ENCODE data around the gene ARID1B.

ARID1B gene

DNA sequence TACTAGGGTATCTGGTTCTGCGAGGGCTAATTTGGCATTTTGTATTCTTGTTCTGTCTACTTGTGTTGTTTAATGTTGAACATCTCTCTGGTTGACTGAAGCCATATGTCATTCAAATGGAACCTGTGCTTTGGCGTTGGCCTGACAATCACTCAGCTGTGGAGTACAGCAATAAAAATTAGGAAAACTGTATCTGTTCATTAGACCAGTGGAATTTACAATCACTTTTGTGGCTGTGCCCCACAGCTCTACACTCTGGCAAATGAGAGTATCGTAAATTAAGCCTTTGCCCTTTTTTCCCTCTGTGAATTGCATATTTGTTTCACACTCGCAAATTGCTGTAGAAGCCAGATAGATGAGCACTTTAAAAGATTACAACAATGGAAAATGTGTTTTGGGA lies 102.0 kb downstream of the ARID1B start:
- DNase-seq (ENCODE audit: low read depth): no peak

- DNase-seq (ENCODE audit: low read depth): no peak
Observed at GRCh38 chr6:156879591-156879990, 102.4 kb downstream of the ARID1B start.

- no peak for DNase-seq (ENCODE audit: low read depth)
Observed at GRCh38 chr6:156880913-156881312, 103.7 kb downstream of the ARID1B start.

DNA sequence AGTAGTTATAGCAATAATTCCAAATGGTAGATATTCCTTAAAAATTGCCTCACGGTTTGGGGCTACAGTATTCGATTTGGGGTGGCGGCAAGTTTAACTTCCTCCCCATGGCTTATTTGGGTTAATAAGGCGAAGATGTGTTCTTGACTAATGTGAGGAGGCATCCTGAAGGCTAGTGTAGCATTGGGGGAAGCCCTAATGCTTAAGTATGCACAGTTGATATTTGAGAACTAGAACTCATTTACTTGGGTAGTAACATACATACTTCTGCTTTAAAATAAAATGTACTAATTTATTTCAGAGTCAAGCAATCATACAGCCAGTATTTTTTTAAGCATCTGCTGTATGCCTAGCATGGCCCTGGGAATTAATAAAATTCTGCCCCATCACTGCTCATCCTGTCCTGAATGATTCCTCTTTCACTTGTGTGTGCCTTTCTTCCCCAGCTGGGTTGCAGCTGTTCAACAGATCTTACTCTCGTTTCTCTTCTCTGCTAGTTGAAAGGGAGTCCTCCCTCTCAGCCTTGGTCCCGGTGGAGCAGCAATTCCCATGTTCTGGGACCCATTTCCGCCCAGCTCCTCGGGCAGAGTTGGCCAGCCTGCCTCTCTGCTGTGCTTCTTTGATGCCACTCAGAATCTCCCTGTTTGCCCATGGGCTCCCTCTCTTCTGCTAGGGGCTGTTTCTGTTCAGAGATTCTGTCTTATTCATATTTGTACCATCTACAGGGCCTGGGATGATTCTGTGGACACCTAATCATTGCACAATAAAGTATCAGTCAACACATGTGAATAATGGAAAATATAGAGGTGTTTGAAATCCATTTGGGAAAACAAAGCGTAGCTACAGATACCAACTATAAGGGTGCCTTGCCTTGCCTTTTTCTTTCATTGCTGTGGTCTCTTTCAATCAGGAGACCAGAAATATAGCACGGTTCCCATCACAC lies 104.8 kb downstream of the ARID1B start:
- DNase-seq (ENCODE audit: low read depth): no peak

DNA sequence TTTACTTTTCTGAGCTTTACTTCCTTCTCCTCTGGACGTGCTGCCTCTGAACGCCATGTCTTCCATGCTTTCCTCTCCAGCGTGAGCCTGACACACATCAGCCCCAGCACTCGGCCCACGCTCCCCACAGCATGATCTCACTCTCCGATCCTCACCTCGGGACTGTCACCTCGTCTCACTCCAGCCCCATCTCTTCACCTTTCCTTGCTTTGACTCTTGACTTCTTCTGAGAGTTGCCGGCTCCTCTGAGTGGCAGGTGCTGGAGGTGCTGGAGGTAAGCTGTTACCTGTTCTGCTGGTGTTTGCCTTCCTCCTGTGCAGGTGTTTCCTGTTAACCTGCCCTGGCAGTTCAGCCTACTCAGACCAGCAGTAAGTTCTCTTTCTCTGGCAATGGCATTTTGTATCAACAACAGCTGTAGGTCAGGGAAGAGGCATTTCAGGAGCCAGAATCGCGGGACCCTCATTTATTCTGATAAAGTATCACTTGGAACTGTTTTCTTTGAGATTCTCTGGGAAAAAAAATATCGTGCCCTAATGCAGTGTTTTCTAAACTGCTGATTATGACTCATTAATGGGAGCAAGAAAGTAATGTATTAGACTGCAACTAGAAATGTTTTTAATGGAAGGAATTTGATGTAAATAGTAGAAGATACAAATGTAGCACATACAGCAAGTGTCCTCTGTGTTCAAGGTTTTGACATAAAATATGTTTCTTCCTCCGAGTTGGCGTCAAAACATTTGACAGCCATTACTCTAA lies 106.5 kb downstream of the ARID1B start:
- DNase-seq (ENCODE audit: low read depth): no peak

GRCh38 chr6:156884306-156884705 lies 107.1 kb downstream of the ARID1B start:
- no peak for DNase-seq (ENCODE audit: low read depth)

- DNase-seq (ENCODE audit: low read depth): no peak
Observed at GRCh38 chr6:156885562-156885961, 108.4 kb downstream of the ARID1B start.

DNA sequence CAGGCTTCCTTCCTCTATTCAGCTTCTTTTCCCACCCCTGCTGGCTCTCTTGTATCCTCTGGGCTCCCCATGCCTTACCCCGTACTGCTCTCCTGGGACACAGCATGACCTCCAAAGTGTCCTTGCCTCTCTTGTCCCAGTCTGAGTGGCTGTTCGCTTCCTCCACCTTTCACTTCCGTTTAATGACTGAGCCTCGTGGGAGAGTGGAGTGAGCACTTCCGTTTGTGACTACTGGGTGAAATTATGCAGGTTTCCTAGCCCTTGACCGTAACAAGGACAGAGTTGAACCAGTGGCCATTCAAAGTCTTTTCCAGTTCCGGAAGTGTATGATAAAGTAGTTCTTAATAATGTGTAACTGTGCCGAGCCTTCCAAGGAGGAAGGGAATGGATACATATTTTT lies 109.2 kb downstream of the ARID1B start:
- no peak for DNase-seq (ENCODE audit: low read depth)

DNA sequence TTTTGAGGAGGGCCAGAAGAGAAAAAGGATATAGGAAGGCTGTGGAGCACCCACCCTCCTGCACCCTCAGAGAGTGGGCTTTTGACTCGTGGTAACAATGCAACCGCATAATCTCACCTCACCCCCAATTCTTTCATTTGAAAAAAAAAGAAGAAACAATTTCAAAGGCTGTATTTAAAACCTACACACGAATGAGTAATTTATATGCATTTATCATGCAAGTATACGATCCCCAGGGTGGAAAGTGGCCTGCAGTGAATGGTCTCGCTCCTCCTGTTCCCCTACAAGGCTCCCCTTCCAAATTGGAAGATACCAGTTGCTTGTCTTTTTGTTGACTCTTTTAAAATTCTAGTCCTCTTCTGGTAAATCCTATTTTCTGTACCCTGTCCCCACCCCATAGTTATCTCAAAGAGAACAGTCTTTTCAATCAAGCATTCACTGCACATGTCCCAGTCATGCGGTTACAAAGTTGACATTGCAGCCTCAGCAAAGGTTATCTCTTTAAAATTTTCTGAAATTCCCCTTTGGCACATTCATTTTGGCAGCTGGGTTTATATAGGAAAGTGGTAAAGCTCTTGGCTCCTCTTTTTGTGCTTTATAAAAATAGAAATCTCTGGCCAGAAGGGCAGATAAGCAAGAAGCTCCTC lies 110.6 kb downstream of the ARID1B start:
- no peak for DNase-seq (ENCODE audit: low read depth)

- no peak for DNase-seq (ENCODE audit: low read depth)
Observed at GRCh38 chr6:156889469-156889868, 112.3 kb downstream of the ARID1B start.

GRCh38 chr6:156889986-156890385 lies 112.8 kb downstream of the ARID1B start:
- no peak for DNase-seq (ENCODE audit: low read depth)

DNA sequence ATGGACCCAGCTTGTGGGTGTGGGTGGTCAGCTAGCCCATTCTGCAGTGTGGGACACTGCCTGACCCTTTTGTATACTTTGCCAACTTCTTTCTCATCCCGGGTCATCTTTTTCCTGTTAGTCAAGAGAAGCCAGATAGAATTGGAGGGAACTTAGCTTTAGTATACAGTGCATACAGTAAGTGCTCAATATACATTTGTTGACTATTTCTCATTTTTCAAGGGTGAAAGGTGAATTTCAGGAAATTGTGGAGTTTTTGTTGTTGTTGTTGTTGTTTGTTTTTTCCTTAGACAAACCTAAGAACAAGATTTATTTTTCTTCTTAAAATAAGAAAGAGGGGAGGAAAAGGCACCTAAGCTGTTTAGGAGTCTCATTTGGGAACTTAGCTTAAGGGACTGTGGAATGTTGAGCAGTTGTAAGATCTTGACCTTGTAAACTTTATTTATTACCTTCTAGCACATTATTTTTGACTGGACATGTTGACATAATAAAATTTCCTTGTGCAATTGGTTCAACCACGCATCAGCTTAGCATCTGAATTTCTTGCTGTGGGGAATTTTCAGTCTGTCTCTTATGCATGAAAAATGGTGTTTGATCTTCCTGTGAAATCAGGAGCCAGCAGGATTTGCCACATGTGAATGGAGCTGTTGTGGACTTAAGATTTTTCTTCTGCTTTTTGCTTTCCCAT lies 113.6 kb downstream of the ARID1B start:
- no peak for DNase-seq (ENCODE audit: low read depth)

DNA sequence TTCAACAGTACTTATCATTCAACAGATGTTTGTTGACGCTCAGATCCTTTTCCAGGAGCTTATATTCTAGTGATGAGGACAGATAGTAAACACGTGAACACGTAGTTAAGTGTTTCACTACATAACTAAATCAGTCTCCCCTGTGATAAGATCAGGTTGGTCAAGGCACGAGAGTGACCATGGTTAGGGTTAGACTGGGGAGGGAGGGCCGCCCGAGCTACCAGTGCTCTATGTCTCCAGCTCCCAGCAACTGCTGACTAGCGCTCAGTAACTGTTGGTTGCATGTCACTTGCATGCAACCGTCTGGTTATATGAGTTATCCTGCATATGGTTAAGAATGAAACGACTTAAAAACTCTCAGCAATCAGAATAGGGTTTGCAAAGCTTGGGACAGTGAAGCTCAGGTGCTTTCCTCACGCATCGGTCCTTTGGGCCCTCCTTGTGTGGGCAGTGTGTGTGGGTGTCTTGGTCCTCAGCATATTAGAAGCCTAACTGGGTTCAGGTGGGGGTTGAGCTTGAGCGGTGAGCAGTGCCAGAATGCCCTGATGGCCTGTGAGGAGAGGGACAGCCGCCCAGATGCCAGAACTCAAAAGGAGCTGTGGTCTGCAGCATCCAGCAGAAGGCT lies 120.8 kb downstream of the ARID1B start:
- DNase-seq (ENCODE audit: low read depth): no peak

DNA sequence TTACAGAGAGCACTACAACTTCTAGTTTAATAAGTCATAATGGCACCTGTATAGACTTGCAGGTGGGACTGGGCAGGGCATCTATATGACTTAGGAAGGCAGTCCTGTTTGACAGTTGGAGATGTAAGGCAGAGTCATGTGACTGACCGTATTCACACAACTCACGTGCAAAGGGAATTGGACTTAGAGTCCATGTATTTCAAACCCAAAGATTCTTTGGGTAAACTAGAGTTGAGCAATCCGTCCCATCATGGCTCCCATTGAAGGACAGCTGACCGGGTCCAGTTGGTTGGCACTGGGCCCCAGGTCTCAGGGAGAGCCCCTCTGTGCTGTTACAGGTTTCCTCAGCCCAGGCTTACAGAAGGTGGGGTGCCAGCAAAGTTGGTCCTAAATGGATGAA lies 121.9 kb downstream of the ARID1B start:
- no peak for DNase-seq (ENCODE audit: low read depth)

DNA sequence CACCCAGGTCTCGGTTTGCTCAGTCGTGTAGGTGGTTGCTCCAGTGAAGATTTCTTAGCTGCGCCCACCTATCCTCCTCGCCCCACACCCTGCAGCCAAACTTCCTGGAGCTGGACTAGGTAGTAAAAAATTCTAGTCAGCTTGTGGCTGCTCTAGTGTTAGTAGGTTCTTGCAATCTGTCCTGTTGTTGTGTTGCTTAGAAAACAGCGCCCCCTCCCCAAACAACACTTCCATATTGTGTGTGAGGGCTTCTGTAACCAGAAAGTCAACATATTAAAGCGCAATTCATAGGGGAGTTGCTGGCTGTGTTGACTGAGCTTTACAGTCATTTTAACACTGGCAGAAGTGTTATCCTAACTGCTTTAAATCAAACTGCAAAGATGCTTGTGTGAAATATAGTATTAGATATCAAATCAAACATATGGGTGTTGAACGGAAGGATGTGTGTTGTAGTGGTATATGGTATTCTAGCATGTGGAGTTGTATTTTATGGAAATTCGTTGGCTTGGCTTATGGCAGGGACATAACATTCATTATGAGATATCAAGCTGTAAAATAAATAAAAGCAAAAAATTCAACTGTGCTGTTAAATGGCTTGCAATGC lies 122.5 kb downstream of the ARID1B start:
- DNase-seq (ENCODE audit: low read depth): no peak

DNA sequence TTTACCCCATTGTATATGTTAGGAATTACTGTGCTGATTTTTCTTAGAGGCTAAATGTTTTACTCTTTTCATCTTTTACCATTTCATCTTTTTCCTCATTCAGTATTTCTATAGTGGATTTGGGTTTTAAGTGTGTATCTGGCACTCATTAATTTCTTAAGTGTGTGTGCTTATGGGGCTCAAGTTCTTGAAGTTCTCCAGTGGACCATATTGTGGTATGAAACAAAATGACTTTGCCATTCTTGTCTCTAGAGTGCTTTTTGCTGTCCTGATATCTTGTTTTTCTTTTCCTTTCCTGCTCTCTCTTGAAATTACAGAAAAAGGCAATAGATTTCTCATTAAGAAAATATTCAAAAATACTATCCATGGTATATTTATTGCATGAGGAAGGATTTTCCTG lies 123.1 kb downstream of the ARID1B start:
- DNase-seq (ENCODE audit: low read depth): no peak

DNA sequence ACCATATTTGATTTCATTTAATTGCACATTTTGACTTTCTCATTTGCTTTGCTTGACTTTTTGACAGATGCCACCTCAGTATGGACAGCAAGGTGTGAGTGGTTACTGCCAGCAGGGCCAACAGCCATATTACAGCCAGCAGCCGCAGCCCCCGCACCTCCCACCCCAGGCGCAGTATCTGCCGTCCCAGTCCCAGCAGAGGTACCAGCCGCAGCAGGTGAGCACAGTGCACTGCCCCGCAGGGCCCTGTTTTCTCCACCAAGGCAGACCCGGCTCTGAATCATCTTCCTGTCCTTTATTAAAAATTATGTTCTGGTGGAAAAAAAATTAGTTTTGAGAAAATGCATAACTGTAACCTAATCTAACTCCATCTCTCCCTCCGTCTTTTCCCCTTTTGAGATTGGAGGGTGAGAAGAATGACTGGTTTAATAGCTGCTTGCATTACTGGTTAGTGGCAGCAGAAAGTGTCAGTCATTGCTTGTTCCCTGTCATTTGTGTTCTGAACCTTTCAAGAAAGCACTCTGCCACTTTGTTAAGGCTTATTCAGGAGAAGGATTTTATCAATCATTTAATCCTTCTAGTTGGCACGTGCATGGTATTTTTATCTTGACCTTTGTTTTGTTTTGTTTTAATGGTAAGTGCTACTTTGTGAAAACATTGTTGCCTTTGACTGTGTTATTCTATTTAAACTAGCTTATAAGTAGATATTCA lies 124.3 kb downstream of the ARID1B start:
- DNase-seq (ENCODE audit: low read depth): no peak

GRCh38 chr6:156902782-156903181 lies 125.6 kb downstream of the ARID1B start:
- no peak for DNase-seq (ENCODE audit: low read depth)

DNA sequence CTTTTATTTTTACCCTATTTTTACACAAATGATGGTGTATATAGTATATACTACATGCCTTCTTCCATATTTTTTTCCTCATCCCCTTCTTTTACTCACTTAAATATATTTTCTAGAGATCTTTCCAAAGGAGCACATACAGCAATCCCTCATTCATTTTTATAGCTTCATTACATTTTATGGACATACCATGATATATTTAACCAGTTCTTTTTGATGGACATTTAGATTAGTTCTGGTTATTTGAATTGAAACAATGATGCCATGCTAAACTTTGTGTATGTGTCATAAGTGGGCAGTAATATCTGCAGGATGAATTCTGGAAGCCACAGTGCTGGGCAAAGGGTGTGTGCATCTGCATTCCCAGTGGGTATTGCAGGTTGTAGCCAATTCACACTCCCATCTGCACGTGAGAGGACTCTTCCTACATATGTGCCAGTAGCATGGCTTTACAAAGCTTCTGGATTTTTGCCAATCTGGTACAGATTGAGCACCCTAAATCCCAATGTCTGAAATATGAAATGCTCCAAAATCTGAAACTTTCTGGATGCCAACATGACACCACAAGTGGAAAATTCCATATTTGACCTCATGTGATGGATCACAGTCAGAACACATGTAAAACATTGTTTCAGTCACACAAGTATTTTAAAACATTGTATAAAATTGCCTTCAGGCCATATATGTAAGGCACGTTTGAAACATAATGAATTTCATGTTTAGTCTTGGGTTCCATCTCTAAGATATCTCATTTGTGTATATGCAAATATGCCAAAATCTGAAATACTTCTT lies 127.2 kb downstream of the ARID1B start:
- no peak for DNase-seq (ENCODE audit: low read depth)

DNA sequence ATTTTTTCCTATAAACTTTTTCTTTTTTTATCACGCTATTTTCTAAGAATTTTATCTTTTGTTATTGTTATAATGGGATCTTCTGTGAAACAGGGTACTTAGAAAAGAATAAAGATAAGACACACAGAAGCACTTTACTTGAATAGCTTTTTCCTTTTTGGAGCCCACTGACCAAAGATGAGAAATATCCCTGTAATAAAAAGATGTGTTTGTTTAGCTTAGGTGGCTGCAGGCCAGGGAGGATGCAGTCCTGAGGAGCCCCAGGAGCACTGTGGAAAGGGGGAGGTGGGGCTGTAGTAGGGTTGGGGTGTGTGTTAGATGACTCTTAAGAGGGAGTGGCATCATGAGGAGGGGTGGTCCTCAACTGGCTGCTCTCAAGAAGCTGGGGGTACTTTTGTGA lies 128.6 kb downstream of the ARID1B start:
- no peak for DNase-seq (ENCODE audit: low read depth)
